Astrocyte of the spinal cord (primary cell): ENCODE results near the gene IQGAP1.

Source experiments
- DNase-seq: peaks from one replicate; pipeline ENCODE4 v3.0.0; 2011; ENCODE audit warnings: low read depth, low spot score
- H3K4me3 ChIP-seq: 2 replicates; pipeline ENCODE4 v1.5.1; 2011; ENCODE audit warnings: low read depth, mild to moderate bottlenecking, low read length, moderate library complexity
- CTCF ChIP-seq: IDR thresholded peaks from 2 replicates; pipeline ENCODE4 v1.5.1; 2012; ENCODE audit warnings: low read depth, mild to moderate bottlenecking, low read length, inconsistent platforms
- in situ Hi-C: cut with HindIII; loops from 2 replicates; pipeline ENCODE4 v1.10.0; 2017; ENCODE audit warnings: low sequenced_read_pairs

The IQGAP1 gene

GRCh38 chr15:90375071-90375470 lies 13.0 kb upstream of the IQGAP1 start:
- TF ChIP-seq CTCF, result no peak
- no peak for DNase-seq
- H3K4me3 ChIP-seq, result no peak overlapping the region
- in situ Hi-C loops, result no loop called here

- no peak for DNase-seq
- no peak for TF ChIP-seq CTCF
- in situ Hi-C loops, result no loop called here
- H3K4me3 ChIP-seq, result no peak overlapping the region
These were observed 11.3 kb upstream of the IQGAP1 start for GRCh38 chr15:90376789-90377188.

GRCh38 chr15:90379263-90379662 lies 8.8 kb upstream of the IQGAP1 start:
- no peak for DNase-seq
- H3K4me3 ChIP-seq, result no peak overlapping the region
- in situ Hi-C loops, result no loop called here
- no peak for TF ChIP-seq CTCF

GRCh38 chr15:90381515-90381914 lies 6.5 kb upstream of the IQGAP1 start:
- H3K4me3 ChIP-seq, result no peak overlapping the region
- in situ Hi-C loops, result no loop called here

GRCh38 chr15:90382320-90382719 lies 5.7 kb upstream of the IQGAP1 start:
- no peak for DNase-seq
- H3K4me3 ChIP-seq, result no peak overlapping the region
- TF ChIP-seq CTCF, result no peak
- in situ Hi-C loops, result no loop called here

More at GRCh38 chr15:90381515-90381914, 6.5 kb upstream of the IQGAP1 start:
- TF ChIP-seq CTCF, result no peak
- no peak for DNase-seq

- in situ Hi-C loops, result no loop called here
These were observed 1.8 kb upstream of the IQGAP1 start for GRCh38 chr15:90386221-90386620.

More at GRCh38 chr15:90386221-90386620, 1.8 kb upstream of the IQGAP1 start:
- no peak overlapping the region for H3K4me3 ChIP-seq
- no peak for TF ChIP-seq CTCF
- no peak for DNase-seq
